LoVo (cell line): ENCODE results near the gene FAT2.

Experiments used
- DNase-seq: peaks from one replicate; pipeline ENCODE4 v3.0.0-alpha.2; 2016; ENCODE audit warnings: low spot score

FAT2 gene

GRCh38 chr5:151591144-151591819 is at the start of gene FAT2:
Gene FAT2 (minus strand): TSS chr5:151591331. CDS start chr5:151568931, 22,400 bp downstream.
- no peak for DNase-seq

GRCh38 chr5:151638619-151639018 is 47.5 kb upstream of the FAT2 start:
- DNase-seq: no peak

- no peak for DNase-seq
Measured at GRCh38 chr5:151637676-151638075, 46.5 kb upstream of the FAT2 start.

GRCh38 chr5:151633892-151634291 is 42.8 kb upstream of the FAT2 start:
- no peak for DNase-seq

GRCh38 chr5:151632941-151633340 is 41.8 kb upstream of the FAT2 start:
- no peak for DNase-seq

GRCh38 chr5:151632524-151632923 is 41.4 kb upstream of the FAT2 start:
- DNase-seq: no peak

- DNase-seq: no peak
Measured at GRCh38 chr5:151631941-151632340, 40.8 kb upstream of the FAT2 start.

GRCh38 chr5:151630088-151630487 is 39.0 kb upstream of the FAT2 start:
- no peak for DNase-seq

GRCh38 chr5:151628112-151628823 is 37.1 kb upstream of the FAT2 start:
- no peak for DNase-seq

GRCh38 chr5:151627650-151628049 is 36.5 kb upstream of the FAT2 start:
- no peak for DNase-seq

- no peak for DNase-seq
Measured at GRCh38 chr5:151625285-151625684, 34.2 kb upstream of the FAT2 start.

- DNase-seq: no peak
Measured at GRCh38 chr5:151624476-151624875, 33.3 kb upstream of the FAT2 start.

GRCh38 chr5:151622367-151623088 is 31.4 kb upstream of the FAT2 start:
- no peak for DNase-seq

GRCh38 chr5:151620461-151620840 is 29.3 kb upstream of the FAT2 start:
- DNase-seq: no peak

- no peak for DNase-seq
Measured at GRCh38 chr5:151619812-151620460, 28.8 kb upstream of the FAT2 start.

- no peak for DNase-seq
Measured at GRCh38 chr5:151618907-151619306, 27.8 kb upstream of the FAT2 start.

GRCh38 chr5:151617841-151618710 is 26.9 kb upstream of the FAT2 start:
- DNase-seq: peak; percentile 62

GRCh38 chr5:151617383-151617840 is 26.3 kb upstream of the FAT2 start:
- DNase-seq: no peak

- DNase-seq: no peak
Measured at GRCh38 chr5:151615431-151615830, 24.3 kb upstream of the FAT2 start.

- DNase-seq: no peak
Measured at GRCh38 chr5:151614565-151614964, 23.4 kb upstream of the FAT2 start.

- no peak for DNase-seq
Measured at GRCh38 chr5:151612689-151613427, 21.7 kb upstream of the FAT2 start.
